GM23338 (cell line): ENCODE measurements around the gene CLASRP. TPM values are rescaled to one million over a fixed set of nuclear protein-coding genes. Genes with fewer than 3 reads are reported as not detected.

Experiments used
- ATAC-seq: fragments of 200-7000 bp; cut with Tn5 transposase; 3 replicates; pipeline ENCODE4 v1.9.1; 2020
- DNase-seq: peaks from one replicate; pipeline ENCODE4 v3.0.0-alpha.2; 2015; ENCODE audit warnings: low spot score
- H2AFZ ChIP-seq: fragments of 200-600 bp; sonication (generic); 2 replicates; pipeline ENCODE4 v1.8.0; 2016; ENCODE audit warnings: antibody characterized with exemption, mild to moderate bottlenecking, moderate library complexity
- H3F3A ChIP-seq: fragments of 200-600 bp; sonication (generic); replicated peaks from 2 replicates; pipeline ENCODE4 v1.8.0; 2017; ENCODE audit warnings: antibody characterized with exemption, mixed run types, low read depth
- H3K27ac ChIP-seq: fragments of 200-600 bp; sonication (generic); 2 replicates; pipeline ENCODE4 v1.6.1; 2016; ENCODE audit warnings: low read depth
- H3K27me3 ChIP-seq: fragments of 200-600 bp; sonication (generic); 2 replicates; pipeline ENCODE4 v1.8.0; 2016; ENCODE audit warnings: mild to moderate bottlenecking, mixed run types, moderate library complexity; ENCODE audit not compliant: insufficient read depth
- H3K36me3 ChIP-seq: fragments of 200-600 bp; sonication (generic); 2 replicates; pipeline ENCODE4 v1.8.0; 2016; ENCODE audit warnings: mild to moderate bottlenecking; ENCODE audit not compliant: insufficient read depth
- H3K4me1 ChIP-seq: fragments of 200-600 bp; sonication (generic); 2 replicates; pipeline ENCODE4 v1.8.0; 2016; ENCODE audit warnings: mild to moderate bottlenecking, moderate library complexity; ENCODE audit not compliant: insufficient read depth
- H3K4me2 ChIP-seq: fragments of 200-600 bp; sonication (generic); 2 replicates; pipeline ENCODE4 v1.7.1; 2017; ENCODE audit warnings: mixed run types
- H3K4me3 ChIP-seq: fragments of 200-600 bp; sonication (generic); 2 replicates; pipeline ENCODE4 v1.6.1; 2016; ENCODE audit warnings: mixed run types
- H3K79me2 ChIP-seq: fragments of 200-600 bp; sonication (generic); replicated peaks from 2 replicates; pipeline ENCODE4 v1.8.0; 2017; ENCODE audit warnings: mild to moderate bottlenecking; ENCODE audit not compliant: insufficient read depth
- H3K9me2 ChIP-seq: fragments of 200-600 bp; sonication (generic); 2 replicates; pipeline ENCODE4 v1.8.0; 2017; ENCODE audit not compliant: insufficient read depth
- H4K20me1 ChIP-seq: fragments of 200-600 bp; sonication (generic); replicated peaks from 2 replicates; pipeline ENCODE4 v1.8.0; 2017; ENCODE audit warnings: mild to moderate bottlenecking; ENCODE audit not compliant: insufficient read depth
- H3K27ac Mint-ChIP-seq: 2 replicates; pipeline ENCODE4 v1.8.0; 2020; ENCODE audit warnings: inconsistent platforms, mild to moderate bottlenecking, moderate library complexity, mixed read lengths
- H3K27me3 Mint-ChIP-seq: 3 replicates; pipeline ENCODE4 v1.8.0; 2022; ENCODE audit warnings: low read depth, mild to moderate bottlenecking, moderate library complexity, mixed read lengths, inconsistent platforms; ENCODE audit not compliant: insufficient read depth, poor library complexity
- H3K36me3 Mint-ChIP-seq: 3 replicates; pipeline ENCODE4 v1.8.0; 2021; ENCODE audit warnings: low read depth, mild to moderate bottlenecking, inconsistent platforms, moderate library complexity, mixed read lengths
- H3K4me1 Mint-ChIP-seq: 3 replicates; pipeline ENCODE4 v1.8.0; 2020; ENCODE audit warnings: mild to moderate bottlenecking, inconsistent platforms, mixed read lengths
- H3K4me3 Mint-ChIP-seq: 3 replicates; pipeline ENCODE4 v1.8.0; 2021; ENCODE audit warnings: moderate library complexity, mild to moderate bottlenecking, inconsistent platforms, mixed read lengths
- H3K9me3 Mint-ChIP-seq: 3 replicates; pipeline ENCODE4 v1.8.0; 2020; ENCODE audit warnings: moderate library complexity, mild to moderate bottlenecking, inconsistent platforms, mixed read lengths
- CREB1 ChIP-seq: fragments of 250-450 bp; sonication (Bioruptor Pico); IDR thresholded peaks from 2 replicates; pipeline ENCODE4 v1.5.0; 2020; ENCODE audit warnings: low read depth, mild to moderate bottlenecking, moderate library complexity
- EZH2 ChIP-seq: fragments of 200-600 bp; sonication (generic); IDR thresholded peaks from one replicate; pipeline ENCODE4 v1.8.0; 2017; ENCODE audit warnings: antibody characterized with exemption, mild to moderate bottlenecking, low read depth; ENCODE audit not compliant: unreplicated experiment
- EZH2phosphoT487 ChIP-seq: fragments of 200-600 bp; sonication (generic); IDR thresholded peaks from one replicate; pipeline ENCODE4 v1.8.1; 2018; ENCODE audit warnings: antibody characterized with exemption; ENCODE audit not compliant: unreplicated experiment
- JUNB ChIP-seq: IDR thresholded peaks from one replicate; pipeline ENCODE4 v1.6.1; 2016; ENCODE audit warnings: antibody characterized with exemption; ENCODE audit not compliant: unreplicated experiment
- NANOG ChIP-seq: IDR thresholded peaks from 2 replicates; pipeline ENCODE4 v1.6.1; 2016; ENCODE audit warnings: antibody characterized with exemption, borderline replicate concordance
- POLR2AphosphoS5 ChIP-seq: IDR thresholded peaks from 2 replicates; pipeline ENCODE4 v1.6.1; 2016; ENCODE audit warnings: antibody characterized with exemption, low read depth
- STAT1 ChIP-seq: IDR thresholded peaks from one replicate; pipeline ENCODE4 v1.6.1; 2016; ENCODE audit warnings: antibody characterized with exemption; ENCODE audit not compliant: unreplicated experiment
- ZNF114 ChIP-seq: fragments of 250-450 bp; sonication (Bioruptor Pico); IDR thresholded peaks from 2 replicates; pipeline ENCODE4 v1.5.0; 2020; ENCODE audit warnings: mild to moderate bottlenecking, moderate library complexity
- ZNF331 ChIP-seq: fragments of 250-450 bp; sonication (Bioruptor Pico); IDR thresholded peaks from 2 replicates; pipeline ENCODE4 v1.5.0; 2020; ENCODE audit warnings: low read depth, mild to moderate bottlenecking, moderate library complexity
- polyA plus RNA-seq: library from polyadenylated mRNA; unstranded; fragments of >200 nt; fragmentation: Nextera tagmentation; extraction: Ambion mirVana; gene quantifications from 2 replicates; pipeline ENCODE4 v1.2.1, GENCODE V29; 2016
- total RNA-seq: library from RNA; depleted of rRNA; stranded (reverse); fragments of >200 nt; shearing (Covaris generic); gene quantifications from 2 replicates; pipeline ENCODE4 v1.2.3, GENCODE V29; 2014
- TF ChIP-seq, protein P1 (sequence below), 2 experiments: fragments of 200-600 bp in 1 of 2; sonication (generic) in 1 of 2; conservative IDR thresholded peaks; 2 replicates each; pipeline versions ENCODE4 v1.5.1 to v1.6.1; 2016 to 2017; ENCODE audit warnings: antibody characterized with exemption in 2 of 2, low read depth in 2 of 2, mild to moderate bottlenecking in 2 of 2, moderate library complexity in 1 of 2
- TF ChIP-seq, protein P2 (sequence below): IDR thresholded peaks from one replicate; pipeline ENCODE4 v1.6.1; 2018; ENCODE audit warnings: antibody characterized with exemption; ENCODE audit not compliant: unreplicated experiment
- TF ChIP-seq, protein P3 (sequence below): IDR thresholded peaks from 2 replicates; pipeline ENCODE4 v1.6.1; 2016; ENCODE audit warnings: antibody characterized with exemption
- TF ChIP-seq, protein P4 (sequence below): fragments of 250-450 bp; sonication (Bioruptor Pico); IDR thresholded peaks from 2 replicates; pipeline ENCODE4 v1.5.0; 2020; ENCODE audit warnings: mild to moderate bottlenecking, moderate library complexity

The CLASRP gene
- total and polyA plus RNA-seq, 2 experiments from 2014 or later, result 27.1 to 78.7 TPM

DNA sequence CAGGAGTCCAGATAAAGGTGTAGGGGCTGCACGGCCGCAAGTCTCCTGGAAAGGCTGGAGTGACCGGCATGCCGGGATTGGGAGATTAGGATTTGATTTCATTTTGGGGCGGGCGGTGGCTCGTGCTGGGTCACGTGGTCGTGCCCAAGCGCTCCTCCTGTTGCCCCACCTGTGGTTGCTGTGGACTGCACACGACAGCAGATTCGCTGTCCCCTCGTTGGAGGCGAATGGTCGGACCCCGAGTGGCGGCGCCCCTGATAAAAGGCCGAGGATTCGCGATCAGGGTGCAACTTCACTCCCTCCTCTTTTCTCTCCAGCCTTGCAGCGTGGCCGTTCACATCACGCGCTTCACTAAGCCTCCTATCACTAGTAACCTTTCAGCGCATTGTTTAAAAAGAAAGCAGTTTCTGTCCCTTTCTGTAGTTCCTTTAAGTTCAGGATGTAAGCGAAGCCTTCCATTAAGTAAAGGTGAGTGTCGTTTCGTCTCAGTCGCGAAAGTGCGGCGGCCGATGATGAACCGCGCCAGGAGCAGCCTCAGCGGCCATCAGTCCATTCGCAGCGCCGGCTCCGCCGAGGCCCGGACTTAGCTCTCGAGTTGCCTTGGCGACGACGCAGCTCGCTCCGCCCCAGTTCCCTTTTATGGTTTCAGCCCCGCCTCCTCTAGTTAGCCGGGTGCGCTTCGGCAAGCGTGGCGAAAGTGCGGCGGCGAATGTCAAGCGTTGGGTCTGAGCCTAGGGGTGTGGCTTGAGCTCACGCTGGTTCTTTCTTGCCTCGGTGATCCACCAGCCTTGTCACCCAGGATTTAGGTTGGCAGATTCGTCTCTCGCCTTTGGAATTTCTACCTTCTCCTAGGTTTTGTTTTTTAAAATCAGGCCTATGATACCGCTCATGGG, 52.4 kb downstream of the CLASRP start:
- peak; percentile 100 for DNase-seq
- peak overlapping the region; percentile 100 for H3K27ac Mint-ChIP-seq
- H3K4me2 ChIP-seq, result peak overlapping the region; percentile 79
- no peaks in the 10 kb centered on the region for H3K9me3 Mint-ChIP-seq
- no peaks in the 10 kb centered on the region for H3K36me3 ChIP-seq
- peaks cover 26% of the 10 kb centered on the region for H4K20me1 ChIP-seq
- peaks cover 18% of the 10 kb centered on the region for H3F3A ChIP-seq
- H2AFZ ChIP-seq, result no peak overlapping the region
- H3K27me3 ChIP-seq, result no peaks in the 10 kb centered on the region
- H3K36me3 Mint-ChIP-seq, result peaks cover 34% of the 10 kb centered on the region
- H3K4me1 ChIP-seq, result peaks cover 24% of the 10 kb centered on the region
- H3K4me1 Mint-ChIP-seq, result peaks cover 36% of the 10 kb centered on the region
- H3K4me3 Mint-ChIP-seq, result peak overlapping the region; percentile 85
- TF ChIP-seq POLR2AphosphoS5 (peak; percentile 92), NANOG (no peak), ZNF331 (no peak), EZH2phosphoT487 (no peak), STAT1 (no peak), JUNB (no peak), EZH2 (no peak), CREB1 (CRISPR knock-in tag) (peak; percentile 78), ZNF114 (CRISPR knock-in tag) (no peak)
- TF ChIP-seq, protein P1, sequence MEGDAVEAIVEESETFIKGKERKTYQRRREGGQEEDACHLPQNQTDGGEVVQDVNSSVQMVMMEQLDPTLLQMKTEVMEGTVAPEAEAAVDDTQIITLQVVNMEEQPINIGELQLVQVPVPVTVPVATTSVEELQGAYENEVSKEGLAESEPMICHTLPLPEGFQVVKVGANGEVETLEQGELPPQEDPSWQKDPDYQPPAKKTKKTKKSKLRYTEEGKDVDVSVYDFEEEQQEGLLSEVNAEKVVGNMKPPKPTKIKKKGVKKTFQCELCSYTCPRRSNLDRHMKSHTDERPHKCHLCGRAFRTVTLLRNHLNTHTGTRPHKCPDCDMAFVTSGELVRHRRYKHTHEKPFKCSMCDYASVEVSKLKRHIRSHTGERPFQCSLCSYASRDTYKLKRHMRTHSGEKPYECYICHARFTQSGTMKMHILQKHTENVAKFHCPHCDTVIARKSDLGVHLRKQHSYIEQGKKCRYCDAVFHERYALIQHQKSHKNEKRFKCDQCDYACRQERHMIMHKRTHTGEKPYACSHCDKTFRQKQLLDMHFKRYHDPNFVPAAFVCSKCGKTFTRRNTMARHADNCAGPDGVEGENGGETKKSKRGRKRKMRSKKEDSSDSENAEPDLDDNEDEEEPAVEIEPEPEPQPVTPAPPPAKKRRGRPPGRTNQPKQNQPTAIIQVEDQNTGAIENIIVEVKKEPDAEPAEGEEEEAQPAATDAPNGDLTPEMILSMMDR (conservative IDR thresholded peaks at IDR 0.05; ENCODE audit: low read depth in 2 of 2), result no peak
- TF ChIP-seq, protein P2, sequence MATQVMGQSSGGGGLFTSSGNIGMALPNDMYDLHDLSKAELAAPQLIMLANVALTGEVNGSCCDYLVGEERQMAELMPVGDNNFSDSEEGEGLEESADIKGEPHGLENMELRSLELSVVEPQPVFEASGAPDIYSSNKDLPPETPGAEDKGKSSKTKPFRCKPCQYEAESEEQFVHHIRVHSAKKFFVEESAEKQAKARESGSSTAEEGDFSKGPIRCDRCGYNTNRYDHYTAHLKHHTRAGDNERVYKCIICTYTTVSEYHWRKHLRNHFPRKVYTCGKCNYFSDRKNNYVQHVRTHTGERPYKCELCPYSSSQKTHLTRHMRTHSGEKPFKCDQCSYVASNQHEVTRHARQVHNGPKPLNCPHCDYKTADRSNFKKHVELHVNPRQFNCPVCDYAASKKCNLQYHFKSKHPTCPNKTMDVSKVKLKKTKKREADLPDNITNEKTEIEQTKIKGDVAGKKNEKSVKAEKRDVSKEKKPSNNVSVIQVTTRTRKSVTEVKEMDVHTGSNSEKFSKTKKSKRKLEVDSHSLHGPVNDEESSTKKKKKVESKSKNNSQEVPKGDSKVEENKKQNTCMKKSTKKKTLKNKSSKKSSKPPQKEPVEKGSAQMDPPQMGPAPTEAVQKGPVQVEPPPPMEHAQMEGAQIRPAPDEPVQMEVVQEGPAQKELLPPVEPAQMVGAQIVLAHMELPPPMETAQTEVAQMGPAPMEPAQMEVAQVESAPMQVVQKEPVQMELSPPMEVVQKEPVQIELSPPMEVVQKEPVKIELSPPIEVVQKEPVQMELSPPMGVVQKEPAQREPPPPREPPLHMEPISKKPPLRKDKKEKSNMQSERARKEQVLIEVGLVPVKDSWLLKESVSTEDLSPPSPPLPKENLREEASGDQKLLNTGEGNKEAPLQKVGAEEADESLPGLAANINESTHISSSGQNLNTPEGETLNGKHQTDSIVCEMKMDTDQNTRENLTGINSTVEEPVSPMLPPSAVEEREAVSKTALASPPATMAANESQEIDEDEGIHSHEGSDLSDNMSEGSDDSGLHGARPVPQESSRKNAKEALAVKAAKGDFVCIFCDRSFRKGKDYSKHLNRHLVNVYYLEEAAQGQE, result no peak
- TF ChIP-seq, protein P3, sequence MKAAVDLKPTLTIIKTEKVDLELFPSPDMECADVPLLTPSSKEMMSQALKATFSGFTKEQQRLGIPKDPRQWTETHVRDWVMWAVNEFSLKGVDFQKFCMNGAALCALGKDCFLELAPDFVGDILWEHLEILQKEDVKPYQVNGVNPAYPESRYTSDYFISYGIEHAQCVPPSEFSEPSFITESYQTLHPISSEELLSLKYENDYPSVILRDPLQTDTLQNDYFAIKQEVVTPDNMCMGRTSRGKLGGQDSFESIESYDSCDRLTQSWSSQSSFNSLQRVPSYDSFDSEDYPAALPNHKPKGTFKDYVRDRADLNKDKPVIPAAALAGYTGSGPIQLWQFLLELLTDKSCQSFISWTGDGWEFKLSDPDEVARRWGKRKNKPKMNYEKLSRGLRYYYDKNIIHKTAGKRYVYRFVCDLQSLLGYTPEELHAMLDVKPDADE, result peak; percentile 62
- TF ChIP-seq, protein P4, sequence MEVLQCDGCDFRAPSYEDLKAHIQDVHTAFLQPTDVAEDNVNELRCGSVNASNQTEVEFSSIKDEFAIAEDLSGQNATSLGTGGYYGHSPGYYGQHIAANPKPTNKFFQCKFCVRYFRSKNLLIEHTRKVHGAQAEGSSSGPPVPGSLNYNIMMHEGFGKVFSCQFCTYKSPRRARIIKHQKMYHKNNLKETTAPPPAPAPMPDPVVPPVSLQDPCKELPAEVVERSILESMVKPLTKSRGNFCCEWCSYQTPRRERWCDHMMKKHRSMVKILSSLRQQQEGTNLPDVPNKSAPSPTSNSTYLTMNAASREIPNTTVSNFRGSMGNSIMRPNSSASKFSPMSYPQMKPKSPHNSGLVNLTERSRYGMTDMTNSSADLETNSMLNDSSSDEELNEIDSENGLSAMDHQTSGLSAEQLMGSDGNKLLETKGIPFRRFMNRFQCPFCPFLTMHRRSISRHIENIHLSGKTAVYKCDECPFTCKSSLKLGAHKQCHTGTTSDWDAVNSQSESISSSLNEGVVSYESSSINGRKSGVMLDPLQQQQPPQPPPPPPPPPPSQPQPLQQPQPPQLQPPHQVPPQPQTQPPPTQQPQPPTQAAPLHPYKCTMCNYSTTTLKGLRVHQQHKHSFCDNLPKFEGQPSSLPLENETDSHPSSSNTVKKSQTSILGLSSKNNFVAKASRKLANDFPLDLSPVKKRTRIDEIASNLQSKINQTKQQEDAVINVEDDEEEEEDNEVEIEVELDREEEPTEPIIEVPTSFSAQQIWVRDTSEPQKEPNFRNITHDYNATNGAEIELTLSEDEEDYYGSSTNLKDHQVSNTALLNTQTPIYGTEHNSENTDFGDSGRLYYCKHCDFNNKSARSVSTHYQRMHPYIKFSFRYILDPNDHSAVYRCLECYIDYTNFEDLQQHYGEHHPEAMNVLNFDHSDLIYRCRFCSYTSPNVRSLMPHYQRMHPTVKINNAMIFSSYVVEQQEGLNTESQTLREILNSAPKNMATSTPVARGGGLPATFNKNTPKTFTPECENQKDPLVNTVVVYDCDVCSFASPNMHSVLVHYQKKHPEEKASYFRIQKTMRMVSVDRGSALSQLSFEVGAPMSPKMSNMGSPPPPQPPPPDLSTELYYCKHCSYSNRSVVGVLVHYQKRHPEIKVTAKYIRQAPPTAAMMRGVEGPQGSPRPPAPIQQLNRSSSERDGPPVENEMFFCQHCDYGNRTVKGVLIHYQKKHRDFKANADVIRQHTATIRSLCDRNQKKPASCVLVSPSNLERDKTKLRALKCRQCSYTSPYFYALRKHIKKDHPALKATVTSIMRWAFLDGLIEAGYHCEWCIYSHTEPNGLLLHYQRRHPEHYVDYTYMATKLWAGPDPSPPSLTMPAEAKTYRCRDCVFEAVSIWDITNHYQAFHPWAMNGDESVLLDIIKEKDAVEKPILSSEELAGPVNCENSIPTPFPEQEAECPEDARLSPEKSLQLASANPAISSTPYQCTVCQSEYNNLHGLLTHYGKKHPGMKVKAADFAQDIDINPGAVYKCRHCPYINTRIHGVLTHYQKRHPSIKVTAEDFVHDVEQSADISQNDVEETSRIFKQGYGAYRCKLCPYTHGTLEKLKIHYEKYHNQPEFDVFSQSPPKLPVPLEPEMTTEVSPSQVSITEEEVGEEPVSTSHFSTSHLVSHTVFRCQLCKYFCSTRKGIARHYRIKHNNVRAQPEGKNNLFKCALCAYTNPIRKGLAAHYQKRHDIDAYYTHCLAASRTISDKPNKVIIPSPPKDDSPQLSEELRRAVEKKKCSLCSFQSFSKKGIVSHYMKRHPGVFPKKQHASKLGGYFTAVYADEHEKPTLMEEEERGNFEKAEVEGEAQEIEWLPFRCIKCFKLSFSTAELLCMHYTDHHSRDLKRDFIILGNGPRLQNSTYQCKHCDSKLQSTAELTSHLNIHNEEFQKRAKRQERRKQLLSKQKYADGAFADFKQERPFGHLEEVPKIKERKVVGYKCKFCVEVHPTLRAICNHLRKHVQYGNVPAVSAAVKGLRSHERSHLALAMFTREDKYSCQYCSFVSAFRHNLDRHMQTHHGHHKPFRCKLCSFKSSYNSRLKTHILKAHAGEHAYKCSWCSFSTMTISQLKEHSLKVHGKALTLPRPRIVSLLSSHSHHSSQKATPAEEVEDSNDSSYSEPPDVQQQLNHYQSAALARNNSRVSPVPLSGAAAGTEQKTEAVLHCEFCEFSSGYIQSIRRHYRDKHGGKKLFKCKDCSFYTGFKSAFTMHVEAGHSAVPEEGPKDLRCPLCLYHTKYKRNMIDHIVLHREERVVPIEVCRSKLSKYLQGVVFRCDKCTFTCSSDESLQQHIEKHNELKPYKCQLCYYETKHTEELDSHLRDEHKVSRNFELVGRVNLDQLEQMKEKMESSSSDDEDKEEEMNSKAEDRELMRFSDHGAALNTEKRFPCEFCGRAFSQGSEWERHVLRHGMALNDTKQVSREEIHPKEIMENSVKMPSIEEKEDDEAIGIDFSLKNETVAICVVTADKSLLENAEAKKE (CRISPR knock-in tag), result no peak
- peak; percentile 76 for ATAC-seq
- H3K27ac ChIP-seq, result peak overlapping the region; percentile 93
- peaks cover 32% of the 10 kb centered on the region for H3K27me3 Mint-ChIP-seq
- peak overlapping the region; percentile 63 for H3K4me3 ChIP-seq
- peaks cover 52% of the 10 kb centered on the region for H3K79me2 ChIP-seq
- no peaks in the 10 kb centered on the region for H3K9me2 ChIP-seq
